ENCODE results near the gene KIAA2012.
A peak's percentile ranks its signal among the peaks of the same experiment; 100 is the strongest.

The KIAA2012 gene

DNA sequence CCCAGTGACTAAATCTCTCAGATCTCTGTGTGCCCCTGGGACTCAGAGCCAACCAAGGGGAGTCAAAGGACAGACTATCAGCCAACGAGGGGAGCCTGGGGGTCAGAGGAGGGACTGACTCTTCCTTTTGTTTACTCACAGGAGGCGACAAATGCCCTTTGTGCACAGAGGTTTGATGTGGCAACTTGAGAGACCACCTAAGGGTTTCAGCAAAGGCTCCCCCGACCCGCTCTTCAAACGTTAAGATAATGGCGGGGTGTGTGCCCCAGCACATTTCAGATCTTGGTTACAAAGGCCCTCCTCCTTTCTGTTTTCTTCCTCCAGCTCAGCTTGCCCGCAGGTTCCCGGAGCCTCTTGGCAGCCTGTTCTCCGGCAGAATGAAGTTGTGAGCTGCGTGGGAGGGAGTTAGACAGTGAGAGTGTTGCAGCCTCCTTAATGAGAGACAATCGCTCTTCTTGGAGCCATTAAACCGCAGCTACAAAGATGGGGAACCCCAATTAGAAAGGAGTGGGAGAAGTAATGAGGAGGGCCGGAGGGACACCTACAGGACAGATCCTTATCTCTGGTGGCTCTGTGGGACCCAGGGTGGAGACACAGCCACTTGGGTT, 76.2 kb downstream of the KIAA2012 start:
- DNase-seq (ENCODE audit: low spot score): no peak

- no peak for DNase-seq (ENCODE audit: low spot score)
Observed at GRCh38 chr2:202149936-202150335, 76.9 kb downstream of the KIAA2012 start.

DNA sequence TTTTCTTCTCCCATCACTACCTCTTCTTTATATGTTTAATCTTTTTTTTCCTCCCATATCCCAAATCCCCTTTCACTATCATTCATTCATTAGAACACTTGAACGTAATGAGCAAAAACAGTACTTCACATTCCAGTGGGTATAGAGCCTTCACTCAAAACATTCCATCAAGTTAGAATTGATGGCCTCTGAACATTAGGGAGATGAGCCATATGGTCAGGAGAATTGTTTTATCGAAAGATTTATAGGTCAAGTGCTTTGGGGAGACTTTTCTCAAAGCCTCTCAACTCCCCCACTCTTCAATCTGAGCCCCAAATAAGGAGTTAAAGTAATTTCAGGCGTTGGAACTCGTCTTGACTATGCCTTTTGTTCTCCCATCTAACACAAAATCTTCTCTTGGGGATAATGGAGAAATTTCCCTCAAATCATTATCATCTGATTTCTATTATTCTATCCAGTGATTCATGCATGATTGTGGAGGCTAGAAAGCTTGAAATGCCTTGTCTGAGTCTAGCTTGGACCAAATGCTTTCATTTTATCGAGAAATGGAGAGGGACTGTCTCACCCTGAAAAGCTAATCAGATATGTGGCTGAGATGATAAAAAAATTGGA, 79.2 kb downstream of the KIAA2012 start:
- DNase-seq (ENCODE audit: low spot score): no peak

DNA sequence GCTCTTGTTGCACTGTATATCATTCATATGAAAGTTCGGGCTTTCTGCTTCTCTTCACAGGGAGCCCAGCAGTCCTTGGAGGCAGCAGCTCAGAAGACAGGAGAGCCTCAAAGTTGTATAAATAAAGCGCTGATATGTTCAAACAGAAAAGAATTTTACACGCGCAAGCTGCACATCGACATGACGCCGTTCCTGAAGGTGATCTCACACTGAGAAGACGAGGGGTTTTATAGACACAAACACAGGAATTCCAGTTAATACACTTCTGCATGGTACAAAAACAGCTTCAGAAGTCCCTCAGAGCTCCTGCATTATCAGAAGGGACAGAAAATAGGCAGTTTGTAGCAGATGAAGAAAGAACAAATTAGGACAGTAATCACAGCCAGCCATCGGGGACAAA, 81.6 kb downstream of the KIAA2012 start:
- no peak for DNase-seq (ENCODE audit: low spot score)

GRCh38 chr2:202157211-202157990, 84.3 kb downstream of the KIAA2012 start:
- DNase-seq (ENCODE audit: low spot score): no peak

DNA sequence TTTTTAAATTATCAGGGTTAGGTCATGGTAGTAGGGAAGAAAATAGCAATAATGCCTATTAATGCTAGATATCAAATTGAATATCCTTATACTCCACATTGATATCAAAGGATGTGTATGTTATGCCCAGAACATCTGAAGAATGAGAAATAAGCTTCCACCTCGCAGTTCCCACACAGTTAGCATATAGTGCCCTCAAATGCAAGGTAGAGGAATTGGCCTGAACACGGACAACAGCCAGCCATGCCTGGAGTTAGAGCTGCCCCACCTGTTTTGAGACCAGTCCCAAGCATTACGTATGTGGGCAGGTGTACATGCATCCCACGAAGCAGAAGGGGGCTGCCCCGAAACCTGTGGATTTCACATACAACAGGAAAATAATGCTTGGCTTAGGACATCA, 85.7 kb downstream of the KIAA2012 start:
- DNase-seq (ENCODE audit: low spot score): no peak

GRCh38 chr2:202161151-202161835, 88.2 kb downstream of the KIAA2012 start:
- no peak for DNase-seq (ENCODE audit: low spot score)

DNA sequence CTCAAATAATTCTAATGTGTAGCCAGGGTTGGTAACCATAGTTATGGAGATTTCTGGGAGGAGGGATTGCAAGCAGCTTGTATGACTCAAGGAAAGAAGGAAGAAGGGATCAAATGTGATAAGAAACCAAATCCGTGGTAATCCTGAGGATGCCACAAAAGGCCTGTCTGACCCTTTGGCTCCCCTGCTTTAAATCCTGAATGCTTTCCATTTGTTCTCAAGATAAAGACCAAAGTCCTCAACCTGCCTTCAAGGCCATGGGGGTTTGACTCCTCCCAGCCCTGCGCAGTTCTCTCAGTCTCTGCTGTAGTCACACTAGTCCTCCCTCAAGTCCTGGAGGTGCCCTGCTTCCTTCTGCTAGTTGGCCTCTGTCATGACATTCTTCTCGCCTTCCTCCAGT, 91.4 kb downstream of the KIAA2012 start:
- no peak for DNase-seq (ENCODE audit: low spot score)

- DNase-seq (ENCODE audit: low spot score): no peak
Observed at GRCh38 chr2:202165208-202165607, 92.2 kb downstream of the KIAA2012 start.

DNA sequence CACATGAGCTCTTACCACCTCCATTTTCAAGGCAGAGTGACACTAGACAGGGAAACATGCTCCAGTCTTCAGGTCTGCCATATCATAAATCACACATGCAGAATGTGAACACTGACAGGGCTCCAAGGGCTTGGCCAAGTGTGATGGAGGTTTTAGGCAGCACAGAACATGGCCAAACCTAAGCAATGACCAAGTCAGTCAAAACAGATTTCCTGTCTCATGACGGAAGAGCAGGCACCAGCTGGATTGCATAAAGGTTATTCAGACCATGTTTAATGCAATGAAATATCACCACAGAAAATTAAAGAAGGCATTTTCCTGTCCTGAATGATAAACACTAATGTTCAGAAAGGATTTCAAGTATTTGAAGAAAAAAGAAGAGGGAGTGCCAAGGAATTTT, 92.9 kb downstream of the KIAA2012 start:
- DNase-seq (ENCODE audit: low spot score): no peak

DNA sequence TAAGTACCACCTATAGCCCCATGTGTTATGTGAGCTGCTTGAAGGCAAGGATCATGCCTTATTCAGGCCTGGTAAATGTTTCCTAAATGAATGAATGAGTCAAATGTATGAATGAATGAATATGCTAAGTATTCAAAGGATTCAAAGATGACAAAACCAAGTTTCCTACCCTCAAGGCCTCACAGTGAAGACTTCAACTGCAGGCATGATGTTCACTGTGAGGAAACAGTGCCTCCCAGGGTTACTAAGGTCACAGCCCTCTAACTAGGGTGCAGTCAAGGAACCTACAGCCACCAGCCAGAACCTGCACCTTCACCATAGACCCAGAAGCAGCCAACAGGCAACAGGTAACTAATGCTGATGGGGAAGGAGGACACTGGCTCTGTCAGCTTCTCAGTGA, 96.1 kb downstream of the KIAA2012 start:
- DNase-seq (ENCODE audit: low spot score): no peak

DNA sequence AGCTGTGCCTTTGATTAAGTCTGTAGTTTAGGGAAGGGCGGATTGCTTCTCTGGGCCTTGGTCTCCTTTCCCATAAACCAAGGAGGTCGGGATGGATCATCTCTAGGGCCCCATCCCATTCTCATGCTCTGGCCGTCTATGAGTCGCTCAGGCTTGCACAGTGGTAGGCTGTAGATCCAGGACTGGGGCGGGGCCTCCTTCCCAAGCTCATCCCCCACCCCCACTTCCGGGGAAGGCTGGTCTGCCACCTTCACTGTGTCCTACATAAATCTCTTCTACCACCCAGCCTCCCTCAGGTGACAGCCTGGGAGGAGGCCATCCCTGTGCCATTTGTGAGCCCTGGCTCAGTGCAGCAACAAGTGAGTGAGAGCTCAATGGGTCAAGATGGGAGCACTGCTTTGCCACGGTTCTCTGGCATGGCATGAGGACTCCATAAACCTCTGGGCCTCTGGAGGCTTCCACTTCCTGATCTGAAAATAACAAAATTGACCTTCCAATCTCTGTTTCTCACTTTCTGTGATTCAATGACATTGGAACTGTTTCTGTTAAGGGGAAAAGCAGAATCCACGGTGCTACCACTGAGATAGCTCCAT, 96.9 kb downstream of the KIAA2012 start:
- no peak for DNase-seq (ENCODE audit: low spot score)

- DNase-seq (ENCODE audit: low spot score): no peak
Observed at GRCh38 chr2:202171241-202171825, 98.3 kb downstream of the KIAA2012 start.

DNA sequence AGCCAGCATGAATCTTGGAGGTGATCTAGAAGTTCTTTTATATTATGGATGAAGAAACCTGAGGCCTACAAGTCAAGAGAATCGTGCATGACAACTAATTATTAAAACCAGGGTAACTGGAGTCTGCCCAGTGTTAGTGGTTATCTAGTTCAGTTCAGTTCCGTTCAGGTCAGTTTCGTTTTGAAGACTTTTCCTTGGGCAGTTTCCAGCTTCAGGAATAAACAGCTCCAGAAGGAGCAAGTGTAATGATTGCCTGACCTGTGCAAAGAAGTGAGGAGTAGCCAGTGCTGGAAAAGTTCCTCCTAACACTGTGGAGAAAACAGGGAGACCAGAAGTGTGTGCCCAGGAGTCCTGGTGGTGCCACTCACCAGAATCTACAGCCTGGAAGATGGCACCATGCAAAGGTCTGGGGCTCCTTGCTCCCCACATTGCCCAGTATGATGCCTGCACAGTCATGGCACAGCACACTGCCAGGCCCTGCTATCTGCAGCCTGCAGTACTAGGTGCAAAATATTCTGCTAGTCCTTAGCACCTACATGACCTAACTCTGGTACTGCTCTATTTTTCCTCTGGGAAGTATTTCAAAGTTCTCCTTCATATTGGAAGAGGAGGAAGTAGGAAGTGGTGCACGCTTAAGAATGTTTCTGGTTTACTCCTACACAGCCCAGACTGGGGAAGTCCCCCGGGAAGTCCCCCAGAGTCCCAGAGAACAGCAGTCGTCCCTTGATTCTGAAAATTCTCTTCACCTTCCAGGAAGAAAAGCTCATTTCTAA, 99.6 kb downstream of the KIAA2012 start:
- no peak for DNase-seq (ENCODE audit: low spot score)

DNA sequence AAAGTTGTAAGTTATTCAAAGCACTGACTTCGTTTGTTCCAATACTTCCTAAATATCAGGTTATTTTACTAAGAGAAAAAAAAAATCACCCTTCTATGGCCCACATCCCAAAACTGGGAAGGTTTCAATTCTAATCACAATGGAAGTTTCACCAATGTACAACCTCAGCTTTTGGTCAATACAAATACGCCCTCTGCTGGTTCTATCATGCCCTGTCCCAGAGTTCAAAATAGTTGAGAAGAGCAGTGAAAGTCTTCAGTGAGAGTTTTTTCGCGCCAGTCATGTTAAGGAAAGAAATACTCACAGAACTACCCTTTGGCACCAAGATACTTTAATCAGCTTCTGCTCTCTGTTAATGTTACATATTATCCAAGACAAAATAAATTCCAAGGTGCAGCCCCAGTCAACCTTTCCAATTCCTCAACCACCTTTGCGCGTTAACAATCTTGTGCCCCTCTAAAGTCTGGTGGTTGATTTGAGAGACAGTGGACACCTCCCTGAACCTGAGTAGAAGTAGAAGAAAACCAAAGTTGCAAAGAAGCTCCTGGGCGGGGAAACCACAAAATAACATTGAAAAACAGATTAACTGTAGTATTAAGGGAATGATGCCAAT, 105.4 kb downstream of the KIAA2012 start:
- DNase-seq (ENCODE audit: low spot score): peak; percentile 79

DNA sequence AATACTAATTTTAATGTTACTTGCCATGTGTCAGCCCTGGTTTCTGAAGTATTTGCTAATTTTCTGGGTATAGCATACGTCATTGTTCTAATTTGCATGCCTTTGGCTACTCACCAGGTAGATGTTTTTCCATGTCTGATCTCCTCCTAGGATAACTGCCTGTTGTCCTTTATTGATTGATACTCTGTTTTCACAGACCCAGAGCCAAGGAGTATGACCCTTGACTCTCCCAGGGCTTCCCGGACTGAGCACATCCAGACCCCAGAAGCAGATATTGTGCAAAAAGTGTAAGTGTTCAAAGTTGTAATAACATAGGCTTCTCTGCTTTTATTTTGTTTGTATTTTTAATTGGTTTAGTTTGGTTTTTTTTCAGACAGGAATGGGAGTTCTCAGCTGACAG, 111.5 kb downstream of the KIAA2012 start:
- DNase-seq (ENCODE audit: low spot score): no peak

DNA sequence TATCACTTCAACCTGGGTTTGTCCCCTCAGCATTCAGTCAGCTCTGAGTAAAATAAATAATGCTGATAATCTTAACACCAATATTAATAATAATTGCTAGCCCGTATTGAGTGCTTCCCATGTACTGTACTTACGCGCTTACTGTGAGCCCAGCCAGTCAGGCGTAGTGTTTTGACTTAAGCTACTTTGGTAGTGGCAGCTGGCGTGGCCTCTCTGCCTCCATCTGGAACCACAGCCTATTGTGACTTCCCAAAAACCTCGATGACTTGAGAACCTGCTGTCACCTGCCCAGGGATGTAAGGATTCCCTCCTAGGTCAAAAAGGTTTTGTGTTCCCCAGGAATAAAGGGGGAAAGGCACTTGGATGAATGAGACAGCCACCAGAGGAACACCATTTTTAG, 112.1 kb downstream of the KIAA2012 start:
- no peak for DNase-seq (ENCODE audit: low spot score)

GRCh38 chr2:202186641-202187202, 113.7 kb downstream of the KIAA2012 start:
- no peak for DNase-seq (ENCODE audit: low spot score)

- peak; percentile 60 for DNase-seq (ENCODE audit: low spot score)
Observed at GRCh38 chr2:202187570-202187969, 114.5 kb downstream of the KIAA2012 start.

- DNase-seq (ENCODE audit: low spot score): no peak
Observed at GRCh38 chr2:202193305-202193704, 120.2 kb downstream of the KIAA2012 start.
